Right renal cortex interstitium (tissue), 3 donors: ENCODE measurements around the gene CHRNA7. TPM values are rescaled to one million over a fixed set of nuclear protein-coding genes. Genes with fewer than 3 reads are reported as not detected.
"Not testable (repeated sequence)": the region's sequence is repeated elsewhere in the genome, so short reads cannot be mapped to it uniquely, and the experiment has no call there.

Experiments
- DNase-seq, 3 donors: peaks; one replicate each; pipeline ENCODE4 v3.0.0-alpha.2; 2013; ENCODE audit warnings: low read depth in 3 of 3, low spot score in 2 of 3
- polyA plus RNA-seq, 3 donors: library from polyadenylated mRNA; unstranded; fragments of 120-200 nt; gene quantifications; one replicate each; pipeline ENCODE4 v1.2.1, GENCODE V29; 2013; ENCODE audit not compliant: insufficient read length in 3 of 3

Gene CHRNA7
- polyA plus RNA-seq, 3 donors = 10.3 to 13.1 (median 11.7) TPM

DNA sequence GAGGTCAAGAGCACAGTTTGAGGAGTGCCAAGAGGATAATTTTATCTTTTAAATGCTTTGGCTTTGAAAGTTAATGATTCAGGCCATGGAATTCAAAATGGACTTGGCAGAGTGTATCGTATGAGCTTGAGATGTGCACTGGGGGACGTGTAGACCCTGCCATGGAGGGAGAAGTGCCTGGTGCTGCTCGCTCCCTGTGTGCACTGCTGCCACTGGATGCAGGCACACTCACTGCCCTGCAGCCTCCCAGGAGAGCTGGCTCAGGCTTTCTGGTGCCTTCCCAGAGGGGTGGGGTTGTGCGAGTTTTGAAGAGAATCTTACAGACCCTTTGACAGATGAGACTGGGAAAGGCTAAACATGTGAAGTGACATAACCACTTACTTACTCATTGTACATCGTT, 135.5 kb downstream of the CHRNA7 start:
- not testable (repeated sequence) for DNase-seq

DNA sequence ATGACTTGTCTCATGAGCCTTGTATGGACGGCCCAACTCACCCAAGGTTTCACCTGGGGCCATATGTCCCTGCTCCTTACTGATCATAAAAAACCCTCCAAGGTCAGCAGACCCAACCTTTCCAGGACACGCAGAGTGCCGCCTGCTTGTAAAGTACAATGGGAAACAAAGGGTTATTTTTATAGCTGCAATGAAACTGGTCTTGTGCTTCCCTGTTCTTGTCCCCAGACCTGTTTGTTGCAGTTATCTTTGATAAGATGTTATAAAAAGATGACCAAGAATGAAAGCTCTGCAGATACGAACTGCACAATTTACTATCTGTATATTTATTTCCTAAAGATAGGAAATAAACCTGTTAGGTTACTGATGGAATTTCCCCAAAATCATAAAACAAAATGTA, 136.0 kb downstream of the CHRNA7 start:
- DNase-seq = not testable (repeated sequence)

DNA sequence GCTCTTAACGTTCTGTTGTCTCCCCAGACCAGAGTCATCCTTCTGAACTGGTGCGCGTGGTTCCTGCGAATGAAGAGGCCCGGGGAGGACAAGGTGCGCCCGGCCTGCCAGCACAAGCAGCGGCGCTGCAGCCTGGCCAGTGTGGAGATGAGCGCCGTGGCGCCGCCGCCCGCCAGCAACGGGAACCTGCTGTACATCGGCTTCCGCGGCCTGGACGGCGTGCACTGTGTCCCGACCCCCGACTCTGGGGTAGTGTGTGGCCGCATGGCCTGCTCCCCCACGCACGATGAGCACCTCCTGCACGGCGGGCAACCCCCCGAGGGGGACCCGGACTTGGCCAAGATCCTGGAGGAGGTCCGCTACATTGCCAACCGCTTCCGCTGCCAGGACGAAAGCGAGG, 137.6 kb downstream of the CHRNA7 start:
- not testable (repeated sequence) for DNase-seq

DNA sequence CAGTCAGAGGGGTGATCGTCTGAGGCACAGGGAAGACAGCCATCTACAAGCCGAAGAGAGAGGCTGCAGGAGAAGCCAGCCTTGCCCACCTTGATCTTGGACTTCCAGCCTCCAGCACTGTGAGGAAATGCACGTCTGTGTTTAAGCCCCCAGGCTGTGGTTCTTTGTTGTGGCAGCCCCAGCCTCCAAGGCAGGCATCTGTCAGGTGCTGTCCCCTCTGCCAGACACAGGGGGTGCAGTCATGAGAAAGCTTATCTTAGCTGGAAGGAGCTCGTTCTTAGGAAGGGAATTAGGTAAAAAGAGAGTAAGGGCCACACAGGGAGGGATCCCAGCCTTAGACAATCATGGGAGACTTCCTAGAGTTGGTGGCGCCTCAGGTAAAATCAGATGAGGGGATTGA, 150.3 kb downstream of the CHRNA7 start:
- DNase-seq = not testable (repeated sequence)

DNA sequence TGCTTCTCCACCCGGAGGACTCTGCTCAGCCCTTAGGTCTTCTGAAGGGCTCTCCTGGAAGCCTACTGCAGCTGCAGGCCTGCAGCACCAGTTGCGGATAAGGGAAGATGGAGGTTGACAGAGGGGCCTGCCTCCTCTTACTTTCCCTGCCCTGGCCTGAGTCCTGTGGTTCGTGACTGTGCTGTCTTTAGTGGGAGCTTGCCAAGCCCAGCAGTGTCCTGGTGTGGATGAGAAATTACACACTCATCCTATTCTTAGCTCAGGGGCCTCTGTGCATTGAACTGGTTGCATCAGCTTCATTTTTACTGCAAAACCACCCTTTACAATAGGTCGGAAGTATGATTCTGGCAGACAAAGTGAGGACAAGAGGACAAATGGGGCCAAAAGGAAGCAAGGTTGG, 163.5 kb downstream of the CHRNA7 start:
- DNase-seq = not testable (repeated sequence)

DNA sequence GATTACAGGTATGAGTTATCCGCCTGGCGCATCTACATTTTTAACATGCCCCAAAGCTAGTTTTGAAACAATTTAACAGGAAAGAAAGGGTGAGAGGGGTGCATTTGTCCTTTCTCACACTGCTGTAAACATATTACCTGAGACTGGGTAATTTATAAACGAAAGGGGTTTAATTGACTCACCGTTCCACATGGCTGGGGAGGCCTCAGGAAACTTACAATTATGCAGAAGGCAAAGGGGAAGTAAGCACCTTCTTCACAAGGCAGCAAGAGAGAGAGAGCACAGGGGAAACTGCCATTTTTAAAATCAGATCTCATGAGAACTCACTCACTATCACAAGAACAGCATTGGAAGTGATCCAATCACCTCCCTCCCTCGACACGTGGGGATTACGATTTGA, 165.9 kb downstream of the CHRNA7 start:
- not testable (repeated sequence) for DNase-seq

DNA sequence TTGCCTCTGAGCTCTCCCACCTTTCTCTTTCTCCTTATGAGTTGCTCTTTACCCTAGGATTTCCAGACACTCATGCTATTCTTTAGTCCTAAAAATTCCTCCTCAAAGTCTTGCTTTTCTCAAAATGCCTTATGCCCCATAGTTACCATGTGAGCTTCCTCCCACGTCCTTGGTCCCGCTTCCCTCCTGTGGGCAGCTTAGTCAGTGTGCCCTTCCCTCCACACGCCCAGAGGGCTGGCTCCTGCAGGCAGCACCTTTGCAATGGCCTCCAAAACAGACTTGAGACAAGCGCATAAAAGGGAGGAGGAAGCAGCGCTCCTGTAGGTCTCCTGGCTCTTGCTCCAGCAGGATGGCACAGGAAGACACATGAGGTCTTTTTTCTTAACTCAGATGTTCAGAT, 168.6 kb downstream of the CHRNA7 start:
- not testable (repeated sequence) for DNase-seq

DNA sequence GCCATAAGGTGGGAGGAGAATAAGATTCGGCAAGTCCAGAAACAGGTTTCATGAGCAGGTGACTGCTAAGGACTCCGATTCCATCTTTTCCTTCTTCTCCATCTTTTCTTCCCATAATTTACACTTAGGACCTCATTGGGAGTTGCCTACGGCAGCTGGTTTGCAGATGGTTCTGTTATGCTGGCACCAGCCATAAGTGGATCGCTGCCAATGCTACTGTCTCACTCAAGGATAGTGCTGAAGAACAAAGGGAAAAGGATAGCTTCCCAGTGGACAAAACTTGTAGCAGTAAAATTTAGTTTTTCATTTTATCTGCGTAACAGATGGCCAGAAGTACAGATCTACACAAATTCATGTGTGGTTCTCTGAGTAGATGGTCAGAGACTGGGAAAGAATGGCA, 178.8 kb downstream of the CHRNA7 start:
- DNase-seq = not testable (repeated sequence)

DNA sequence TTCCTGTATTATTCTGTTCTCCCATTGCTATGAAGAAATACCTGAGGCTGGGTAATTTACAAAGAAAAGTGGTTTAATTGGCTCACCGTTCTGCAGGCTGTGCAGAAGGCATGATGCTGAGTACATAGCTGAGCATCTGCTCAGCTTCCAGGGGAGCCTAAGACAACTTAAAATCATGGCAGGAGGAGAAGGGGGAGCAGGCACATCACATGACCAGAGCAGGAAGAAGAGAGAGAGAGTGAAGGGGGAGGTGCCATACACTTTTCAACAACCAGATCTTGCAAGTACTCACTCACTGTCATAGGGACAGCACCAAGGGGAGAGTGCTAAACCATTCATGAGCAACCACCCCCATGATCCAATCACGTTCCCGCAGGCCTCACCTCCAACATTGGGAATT, 188.4 kb downstream of the CHRNA7 start:
- DNase-seq = no peak

Other genes starting within 250 kb of the CHRNA7 start
- 1 to 10 TPM in 2 of 3 donors, under 1 TPM in 1; 0.96 to 1.1 (median 1.0) TPM for gene OTUD7A, start 159.8 kb upstream of the CHRNA7 start, polyA plus RNA-seq